ENCODE results near the gene PRDM2. TPM values are rescaled to one million over a fixed set of nuclear protein-coding genes. Genes with fewer than 3 reads are reported as not detected.

PRDM2 gene
- total RNA-seq, 4 donors from 2014 or later, result 34.7 to 70.1 (median 53.0) TPM

DNA sequence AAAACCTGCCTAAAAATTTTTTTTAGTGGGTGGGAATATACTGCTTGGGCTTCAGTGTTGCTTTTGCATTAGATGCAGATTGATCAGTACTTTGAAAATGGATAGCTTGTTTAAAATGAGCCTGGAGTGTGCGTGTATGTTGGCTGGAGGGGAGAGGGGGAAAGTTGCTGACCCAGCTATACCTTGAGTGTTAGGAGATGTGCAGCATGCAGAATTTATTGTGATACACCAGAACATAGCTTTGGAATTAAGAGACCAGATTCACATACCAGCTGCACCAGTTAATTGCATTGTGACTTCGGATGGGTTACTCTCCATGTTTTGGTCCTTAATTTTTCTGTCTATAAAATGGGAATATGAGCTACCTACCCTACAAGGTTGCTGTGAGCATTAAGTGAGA is 60.4 kb downstream of the PRDM2 start:
- no peak for DNase-seq
- H3K36me3 ChIP-seq, result no peaks in the 10 kb centered on the region
- H3K4me3 ChIP-seq, result no peak overlapping the region
- no peaks in the 10 kb centered on the region for H3K27me3 ChIP-seq
- no peak overlapping the region for H3K27ac ChIP-seq
- no peaks in the 10 kb centered on the region for H3K9me3 ChIP-seq
- H3K4me1 ChIP-seq, result peaks cover 0 to 30% (median 5%) of the 10 kb centered on the region in 4 donors
- no peak for TF ChIP-seq POLR2A (IDR thresholded peaks at IDR 0.05)
- TF ChIP-seq, protein P1, sequence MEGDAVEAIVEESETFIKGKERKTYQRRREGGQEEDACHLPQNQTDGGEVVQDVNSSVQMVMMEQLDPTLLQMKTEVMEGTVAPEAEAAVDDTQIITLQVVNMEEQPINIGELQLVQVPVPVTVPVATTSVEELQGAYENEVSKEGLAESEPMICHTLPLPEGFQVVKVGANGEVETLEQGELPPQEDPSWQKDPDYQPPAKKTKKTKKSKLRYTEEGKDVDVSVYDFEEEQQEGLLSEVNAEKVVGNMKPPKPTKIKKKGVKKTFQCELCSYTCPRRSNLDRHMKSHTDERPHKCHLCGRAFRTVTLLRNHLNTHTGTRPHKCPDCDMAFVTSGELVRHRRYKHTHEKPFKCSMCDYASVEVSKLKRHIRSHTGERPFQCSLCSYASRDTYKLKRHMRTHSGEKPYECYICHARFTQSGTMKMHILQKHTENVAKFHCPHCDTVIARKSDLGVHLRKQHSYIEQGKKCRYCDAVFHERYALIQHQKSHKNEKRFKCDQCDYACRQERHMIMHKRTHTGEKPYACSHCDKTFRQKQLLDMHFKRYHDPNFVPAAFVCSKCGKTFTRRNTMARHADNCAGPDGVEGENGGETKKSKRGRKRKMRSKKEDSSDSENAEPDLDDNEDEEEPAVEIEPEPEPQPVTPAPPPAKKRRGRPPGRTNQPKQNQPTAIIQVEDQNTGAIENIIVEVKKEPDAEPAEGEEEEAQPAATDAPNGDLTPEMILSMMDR (IDR thresholded peaks at IDR 0.05), result no peak

DNA sequence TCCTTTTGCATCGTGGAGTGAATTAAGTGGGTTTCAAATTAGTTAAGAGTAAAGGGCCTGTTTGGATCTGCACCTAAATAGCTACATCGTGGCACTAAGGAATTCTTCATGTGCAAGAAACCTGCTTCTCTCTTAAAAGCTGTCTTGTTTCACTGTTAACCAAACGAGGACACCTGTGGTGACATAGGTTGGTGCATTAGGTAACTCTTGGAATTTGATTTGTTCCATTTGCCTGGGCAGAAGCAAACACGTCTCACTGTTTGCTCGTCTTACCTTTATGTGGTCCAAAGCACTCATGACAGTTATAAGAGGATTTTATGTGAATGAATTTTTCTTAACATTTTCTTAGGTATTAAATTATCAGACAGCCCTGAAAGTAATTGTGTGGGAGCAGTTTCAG is 60.9 kb downstream of the PRDM2 start:
- Histone ChIP-seq H3K4me1 (peaks cover 0 to 30% (median 5%) of the 10 kb centered on the region in 4 donors), H3K36me3 (no peaks in the 10 kb centered on the region), H3K27ac (no peak overlapping the region), H3K27me3 (no peaks in the 10 kb centered on the region), H3K9me3 (no peaks in the 10 kb centered on the region), H3K4me3 (no peak overlapping the region)
- TF ChIP-seq, protein P1 (IDR thresholded peaks at IDR 0.05), result no peak
- TF ChIP-seq POLR2A (IDR thresholded peaks at IDR 0.05), result no peak
- DNase-seq, result no peak

DNA sequence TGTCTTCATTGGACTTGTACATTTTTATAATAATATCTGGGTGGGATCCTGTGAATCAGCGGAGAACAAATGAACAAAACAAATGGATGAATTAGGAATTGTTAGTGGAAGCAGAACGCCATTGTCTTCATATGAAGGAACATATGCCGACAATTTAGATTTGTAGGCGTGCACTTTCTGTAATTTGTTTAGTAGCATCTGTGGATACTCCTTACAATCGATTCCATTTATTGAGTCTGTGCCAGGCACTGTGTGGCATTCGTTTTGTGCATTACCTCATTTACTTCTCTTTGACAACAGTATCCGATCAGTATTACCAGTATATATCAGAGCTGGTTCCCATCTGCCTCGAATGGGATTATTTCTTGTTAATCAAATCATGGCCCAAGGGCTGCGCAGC is 61.9 kb downstream of the PRDM2 start:
- no peaks in the 10 kb centered on the region for H3K9me3 ChIP-seq
- no peak overlapping the region for H3K27ac ChIP-seq
- H3K4me1 ChIP-seq, result peaks cover 0 to 28% (median 5%) of the 10 kb centered on the region in 4 donors
- no peak overlapping the region for H3K4me3 ChIP-seq
- H3K36me3 ChIP-seq, result no peaks in the 10 kb centered on the region
- no peak for DNase-seq
- TF ChIP-seq, protein P1 (IDR thresholded peaks at IDR 0.05), result no peak
- TF ChIP-seq POLR2A (IDR thresholded peaks at IDR 0.05), result no peak
- no peaks in the 10 kb centered on the region for H3K27me3 ChIP-seq

DNA sequence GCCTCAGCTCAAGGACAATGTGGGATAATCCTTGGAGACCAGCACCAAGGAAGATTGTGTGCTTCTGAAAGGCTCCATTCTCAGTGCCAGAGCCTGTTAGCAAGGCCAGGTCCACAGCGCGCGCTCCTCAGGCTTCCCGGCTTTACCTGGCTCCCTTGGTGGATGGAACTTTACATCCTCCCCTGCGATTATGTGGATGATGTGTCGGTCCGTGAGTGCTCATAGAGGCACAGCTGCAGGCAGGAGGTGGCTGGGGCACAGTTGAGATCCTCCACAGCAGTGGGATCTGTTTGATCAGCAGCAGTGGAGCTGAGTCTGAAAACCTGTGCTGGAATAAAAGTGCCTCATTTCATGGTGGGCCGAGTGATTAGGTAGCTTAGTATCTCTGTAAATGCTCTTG is 62.7 kb downstream of the PRDM2 start:
- no peaks in the 10 kb centered on the region for H3K36me3 ChIP-seq
- no peak overlapping the region for H3K27ac ChIP-seq
- TF ChIP-seq, protein P1 (IDR thresholded peaks at IDR 0.05), result no peak
- no peak for TF ChIP-seq POLR2A (IDR thresholded peaks at IDR 0.05)
- no peaks in the 10 kb centered on the region for H3K9me3 ChIP-seq
- no peak for DNase-seq
- no peaks in the 10 kb centered on the region for H3K27me3 ChIP-seq
- H3K4me3 ChIP-seq, result no peak overlapping the region
- H3K4me1 ChIP-seq, result peaks cover 0 to 22% (median 5%) of the 10 kb centered on the region in 4 donors

DNA sequence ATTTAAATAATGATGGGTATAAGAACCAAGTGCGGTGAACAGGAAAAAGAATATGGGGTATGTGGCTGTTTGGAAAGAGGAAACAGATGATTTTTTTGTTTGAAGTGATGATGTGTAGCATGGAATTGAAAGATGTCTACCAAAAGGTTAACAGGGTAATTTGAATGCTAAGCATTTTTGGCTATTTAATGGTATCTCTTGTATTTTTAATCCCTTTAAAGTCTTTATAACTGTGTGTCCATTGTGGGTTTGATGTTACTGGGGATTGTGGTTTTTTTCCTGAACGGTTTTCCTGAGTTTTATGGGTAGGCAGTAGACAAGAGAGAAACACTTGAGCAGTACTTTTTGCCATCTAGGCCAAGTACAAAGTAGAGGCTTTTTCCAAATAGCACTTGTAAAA is 63.2 kb downstream of the PRDM2 start:
- DNase-seq, result no peak
- Histone ChIP-seq H3K27me3 (no peaks in the 10 kb centered on the region), H3K27ac (no peak overlapping the region), H3K4me1 (peaks cover 0 to 18% (median 5%) of the 10 kb centered on the region in 4 donors), H3K36me3 (no peaks in the 10 kb centered on the region), H3K4me3 (no peak overlapping the region), H3K9me3 (no peaks in the 10 kb centered on the region)
- TF ChIP-seq, protein P1 (IDR thresholded peaks at IDR 0.05), result no peak
- no peak for TF ChIP-seq POLR2A (IDR thresholded peaks at IDR 0.05)

DNA sequence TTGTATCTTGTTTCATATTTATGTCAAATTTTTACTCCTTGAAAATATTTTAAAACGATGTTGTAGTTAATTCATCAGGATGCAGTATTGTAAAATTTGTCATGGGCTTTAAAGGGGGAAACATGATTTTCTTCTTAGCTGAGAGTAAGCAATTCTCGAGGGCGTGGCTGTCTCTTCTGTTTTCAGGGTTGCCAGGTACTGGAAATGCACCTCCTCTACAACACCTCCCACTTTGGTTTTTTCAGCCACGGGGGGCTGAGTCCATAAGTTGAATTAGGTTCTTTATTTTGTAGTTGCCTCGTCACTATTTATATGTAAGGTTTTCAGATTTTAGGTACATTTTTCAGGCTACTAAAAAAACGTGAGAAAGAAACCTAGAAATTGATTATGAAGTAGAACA is 64.0 kb downstream of the PRDM2 start:
- DNase-seq, result no peak
- no peak overlapping the region for H3K27ac ChIP-seq
- H3K9me3 ChIP-seq, result no peaks in the 10 kb centered on the region
- no peak overlapping the region for H3K4me3 ChIP-seq
- peaks cover 0 to 16% (median 5%) of the 10 kb centered on the region in 4 donors for H3K4me1 ChIP-seq
- no peaks in the 10 kb centered on the region for H3K27me3 ChIP-seq
- H3K36me3 ChIP-seq, result no peaks in the 10 kb centered on the region
- TF ChIP-seq, protein P1 (IDR thresholded peaks at IDR 0.05), result no peak
- TF ChIP-seq POLR2A (IDR thresholded peaks at IDR 0.05), result no peak

Measured in Peyer's patch (tissue), 4 donors.